MM.1S (cell line): Measurements from ENCODE around the gene ADARB1.

Experiments
- DNase-seq: peaks from one replicate; pipeline ENCODE4 v3.0.0-alpha.2; 2015
- H2AFZ ChIP-seq: fragments of 300-600 bp; sonication (generic); 2 replicates; pipeline ENCODE4 v1.6.0; 2016; ENCODE audit warnings: antibody characterized with exemption, low read length
- H3F3A ChIP-seq: fragments of 300-600 bp; sonication (generic); 2 replicates; pipeline ENCODE4 v1.6.1; 2016; ENCODE audit warnings: mild to moderate bottlenecking, antibody characterized with exemption, low read length, moderate library complexity, mixed read lengths; ENCODE audit not compliant: insufficient read depth
- H3K27ac ChIP-seq: fragments of 300-600 bp; sonication (generic); 2 replicates; pipeline ENCODE4 v1.5.1; 2016; ENCODE audit warnings: mild to moderate bottlenecking, low read length
- H3K27me3 ChIP-seq: fragments of 300-600 bp; sonication (generic); replicated peaks from 2 replicates; pipeline ENCODE4 v1.6.0; 2016; ENCODE audit warnings: low read length; ENCODE audit not compliant: insufficient read depth
- H3K36me3 ChIP-seq: fragments of 300-600 bp; sonication (generic); replicated peaks from 2 replicates; pipeline ENCODE4 v1.6.1; 2016; ENCODE audit warnings: mild to moderate bottlenecking, low read length, mixed read lengths; ENCODE audit not compliant: insufficient read depth
- H3K4me1 ChIP-seq: fragments of 300-600 bp; sonication (generic); 2 replicates; pipeline ENCODE4 v1.6.1; 2016; ENCODE audit warnings: low read length, mixed read lengths
- H3K4me2 ChIP-seq: fragments of 300-600 bp; sonication (generic); 2 replicates; pipeline ENCODE4 v1.6.0; 2016; ENCODE audit warnings: low read depth, low read length
- H3K4me3 ChIP-seq: fragments of 300-600 bp; sonication (generic); 2 replicates; pipeline ENCODE4 v1.5.1; 2016; ENCODE audit warnings: low read length, mixed read lengths
- H3K79me2 ChIP-seq: fragments of 300-600 bp; sonication (generic); 2 replicates; pipeline ENCODE4 v1.6.1; 2016; ENCODE audit warnings: mixed run types, low read length, mixed read lengths
- H3K9ac ChIP-seq: fragments of 300-600 bp; sonication (generic); 2 replicates; pipeline ENCODE4 v1.6.1; 2016; ENCODE audit warnings: low read length, mixed read lengths
- H3K9me2 ChIP-seq: fragments of 300-600 bp; sonication (generic); replicated peaks from 2 replicates; pipeline ENCODE4 v1.6.1; 2016; ENCODE audit warnings: mild to moderate bottlenecking, low read length, mixed read lengths; ENCODE audit not compliant: insufficient read depth
- H3K9me3 ChIP-seq: fragments of 300-600 bp; sonication (generic); replicated peaks from 2 replicates; pipeline ENCODE4 v1.6.1; 2016; ENCODE audit warnings: mild to moderate bottlenecking, low read length, mixed read lengths; ENCODE audit not compliant: insufficient read depth
- H4K20me1 ChIP-seq: fragments of 300-600 bp; sonication (generic); 2 replicates; pipeline ENCODE4 v1.6.1; 2016; ENCODE audit warnings: mild to moderate bottlenecking, low read length, moderate library complexity, mixed read lengths; ENCODE audit not compliant: insufficient read depth
- EZH2 ChIP-seq: fragments of 300-600 bp; sonication (generic); optimal IDR thresholded peaks from 2 replicates; pipeline ENCODE3; 2017; ENCODE audit warnings: low read depth, mild to moderate bottlenecking, antibody characterized with exemption, low read length, mixed read lengths
- EZH2phosphoT487 ChIP-seq: fragments of 300-600 bp; sonication (generic); IDR thresholded peaks from 2 replicates; pipeline ENCODE4 v1.6.1; 2018; ENCODE audit warnings: antibody characterized with exemption, low read length
- TF ChIP-seq, protein P1 (sequence below): fragments of 300-600 bp; sonication (generic); IDR thresholded peaks from 2 replicates; pipeline ENCODE4 v1.5.1; 2016; ENCODE audit warnings: antibody characterized with exemption, low read length, mixed read lengths

The ADARB1 gene

GRCh38 chr21:45167796-45168222, 93.4 kb downstream of the ADARB1 start:
- H3K27ac ChIP-seq: no peak overlapping the region
- DNase-seq: no peak
- H3K36me3 ChIP-seq: no peaks in the 10 kb centered on the region
- TF ChIP-seq EZH2phosphoT487 (no peak), EZH2 (no peak)
- TF ChIP-seq, protein P1, sequence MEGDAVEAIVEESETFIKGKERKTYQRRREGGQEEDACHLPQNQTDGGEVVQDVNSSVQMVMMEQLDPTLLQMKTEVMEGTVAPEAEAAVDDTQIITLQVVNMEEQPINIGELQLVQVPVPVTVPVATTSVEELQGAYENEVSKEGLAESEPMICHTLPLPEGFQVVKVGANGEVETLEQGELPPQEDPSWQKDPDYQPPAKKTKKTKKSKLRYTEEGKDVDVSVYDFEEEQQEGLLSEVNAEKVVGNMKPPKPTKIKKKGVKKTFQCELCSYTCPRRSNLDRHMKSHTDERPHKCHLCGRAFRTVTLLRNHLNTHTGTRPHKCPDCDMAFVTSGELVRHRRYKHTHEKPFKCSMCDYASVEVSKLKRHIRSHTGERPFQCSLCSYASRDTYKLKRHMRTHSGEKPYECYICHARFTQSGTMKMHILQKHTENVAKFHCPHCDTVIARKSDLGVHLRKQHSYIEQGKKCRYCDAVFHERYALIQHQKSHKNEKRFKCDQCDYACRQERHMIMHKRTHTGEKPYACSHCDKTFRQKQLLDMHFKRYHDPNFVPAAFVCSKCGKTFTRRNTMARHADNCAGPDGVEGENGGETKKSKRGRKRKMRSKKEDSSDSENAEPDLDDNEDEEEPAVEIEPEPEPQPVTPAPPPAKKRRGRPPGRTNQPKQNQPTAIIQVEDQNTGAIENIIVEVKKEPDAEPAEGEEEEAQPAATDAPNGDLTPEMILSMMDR: no peak
- no peak overlapping the region for H2AFZ ChIP-seq
- no peaks in the 10 kb centered on the region for H3K9me2 ChIP-seq
- H3K79me2 ChIP-seq: no peaks in the 10 kb centered on the region
- H3F3A ChIP-seq: no peaks in the 10 kb centered on the region
- no peak overlapping the region for H3K9ac ChIP-seq
- H3K4me1 ChIP-seq: no peaks in the 10 kb centered on the region
- H3K4me2 ChIP-seq: no peak overlapping the region
- H4K20me1 ChIP-seq: no peaks in the 10 kb centered on the region
- H3K27me3 ChIP-seq: peaks cover 94% of the 10 kb centered on the region
- no peak overlapping the region for H3K4me3 ChIP-seq
- no peaks in the 10 kb centered on the region for H3K9me3 ChIP-seq

GRCh38 chr21:45168522-45168921, 94.1 kb downstream of the ADARB1 start:
- H4K20me1 ChIP-seq: no peaks in the 10 kb centered on the region
- H3K27ac ChIP-seq: no peak overlapping the region
- no peak overlapping the region for H3K9ac ChIP-seq
- no peak overlapping the region for H3K4me3 ChIP-seq
- H3K4me2 ChIP-seq: no peak overlapping the region
- no peaks in the 10 kb centered on the region for H3K79me2 ChIP-seq
- TF ChIP-seq, protein P1: no peak
- TF ChIP-seq EZH2phosphoT487 (no peak), EZH2 (no peak)
- H3K4me1 ChIP-seq: no peaks in the 10 kb centered on the region
- H3K27me3 ChIP-seq: peaks cover 94% of the 10 kb centered on the region
- DNase-seq: no peak
- no peaks in the 10 kb centered on the region for H3K9me3 ChIP-seq
- H2AFZ ChIP-seq: no peak overlapping the region
- H3K36me3 ChIP-seq: no peaks in the 10 kb centered on the region
- H3F3A ChIP-seq: no peaks in the 10 kb centered on the region
- H3K9me2 ChIP-seq: no peaks in the 10 kb centered on the region

DNA sequence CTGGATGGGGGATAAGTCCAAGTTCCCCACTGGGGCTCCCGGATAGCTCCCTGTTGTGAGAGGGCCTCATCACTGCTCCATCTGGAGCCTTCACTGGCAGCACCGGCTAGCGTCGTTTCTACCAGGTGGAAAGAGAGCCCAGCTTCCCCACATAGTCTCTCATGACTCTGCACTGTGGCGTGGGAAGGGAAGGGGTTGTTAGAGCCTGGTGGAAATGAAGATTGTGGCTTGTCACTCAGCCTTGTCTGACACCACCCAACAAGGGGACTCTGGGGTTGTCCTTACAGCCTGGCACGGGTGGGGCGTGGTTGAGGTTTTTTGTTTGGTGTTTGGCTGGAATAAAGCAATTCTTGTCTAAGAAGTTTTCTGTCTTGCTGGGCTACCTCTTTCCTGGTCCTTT, 94.6 kb downstream of the ADARB1 start:
- no peak overlapping the region for H3K27ac ChIP-seq
- H3K9ac ChIP-seq: no peak overlapping the region

More for the DNA sequence above, 94.6 kb downstream of the ADARB1 start:
- H3K27me3 ChIP-seq: peaks cover 94% of the 10 kb centered on the region
- H3K4me1 ChIP-seq: no peaks in the 10 kb centered on the region
- TF ChIP-seq EZH2phosphoT487 (no peak), EZH2 (no peak)
- TF ChIP-seq, protein P1: no peak
- H3K4me3 ChIP-seq: no peak overlapping the region
- no peak overlapping the region for H3K4me2 ChIP-seq
- H3K9me3 ChIP-seq: no peaks in the 10 kb centered on the region
- no peaks in the 10 kb centered on the region for H3K9me2 ChIP-seq
- no peaks in the 10 kb centered on the region for H4K20me1 ChIP-seq
- H3F3A ChIP-seq: no peaks in the 10 kb centered on the region
- H2AFZ ChIP-seq: no peak overlapping the region
- DNase-seq: no peak
- H3K79me2 ChIP-seq: no peaks in the 10 kb centered on the region
- no peaks in the 10 kb centered on the region for H3K36me3 ChIP-seq
